Activated CD8-positive, alpha-beta memory T cell treated with anti-CD3 and anti-CD28 coated beads, Interleukin-2, amount 50 U/mL, for 48 hours (primary cell): ENCODE results near the gene PRR15.

Experiments used
- DNase-seq: peaks from one replicate; pipeline ENCODE4 v3.0.0-alpha.2; 2020

Gene PRR15

DNA sequence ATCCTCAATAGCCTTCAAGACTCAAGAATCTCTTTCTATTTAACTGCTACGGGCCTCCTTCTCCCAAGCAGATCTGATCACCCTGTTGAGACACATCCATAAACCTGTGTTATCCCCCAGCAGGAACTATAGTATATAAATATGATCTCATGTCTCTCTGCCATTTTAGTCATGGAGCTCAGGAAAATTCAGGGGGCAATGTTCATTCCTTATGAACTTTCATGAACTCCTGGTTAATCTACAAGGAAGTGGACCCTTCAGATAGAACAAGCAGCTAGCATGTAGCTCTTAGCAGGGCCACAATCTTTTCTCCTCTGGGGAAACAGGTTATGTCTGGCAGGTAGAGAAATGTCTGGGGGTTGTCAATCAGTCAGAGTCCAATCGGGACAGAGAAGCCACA lies 8.9 kb downstream of the PRR15 start:
- no peak for DNase-seq

DNA sequence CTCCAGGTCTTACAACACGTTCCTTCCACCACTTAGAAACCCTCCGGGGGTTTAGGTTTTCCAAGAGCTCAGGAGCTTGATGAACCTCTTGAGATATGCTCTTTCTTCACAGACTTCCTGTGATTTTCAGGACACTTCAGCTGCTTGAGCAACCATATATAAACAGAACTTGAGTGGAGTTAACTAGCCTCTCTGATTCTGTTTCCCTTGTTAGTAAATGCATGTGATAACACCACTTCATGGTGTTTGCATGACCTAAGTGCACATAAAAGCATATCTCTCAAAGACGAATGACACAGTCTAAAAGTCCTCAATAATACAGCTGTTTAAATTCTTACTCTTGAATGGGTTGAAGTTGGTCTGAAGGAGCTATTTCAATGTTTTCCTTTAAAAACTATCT lies 9.9 kb downstream of the PRR15 start:
- DNase-seq, result no peak

GRCh38 chr7:29574659-29575058 lies 11.0 kb downstream of the PRR15 start:
- DNase-seq, result no peak

- no peak for DNase-seq
These were observed 23.7 kb downstream of the PRR15 start for GRCh38 chr7:29587195-29587808.

GRCh38 chr7:29588212-29588611 lies 24.6 kb downstream of the PRR15 start:
- DNase-seq, result no peak

DNA sequence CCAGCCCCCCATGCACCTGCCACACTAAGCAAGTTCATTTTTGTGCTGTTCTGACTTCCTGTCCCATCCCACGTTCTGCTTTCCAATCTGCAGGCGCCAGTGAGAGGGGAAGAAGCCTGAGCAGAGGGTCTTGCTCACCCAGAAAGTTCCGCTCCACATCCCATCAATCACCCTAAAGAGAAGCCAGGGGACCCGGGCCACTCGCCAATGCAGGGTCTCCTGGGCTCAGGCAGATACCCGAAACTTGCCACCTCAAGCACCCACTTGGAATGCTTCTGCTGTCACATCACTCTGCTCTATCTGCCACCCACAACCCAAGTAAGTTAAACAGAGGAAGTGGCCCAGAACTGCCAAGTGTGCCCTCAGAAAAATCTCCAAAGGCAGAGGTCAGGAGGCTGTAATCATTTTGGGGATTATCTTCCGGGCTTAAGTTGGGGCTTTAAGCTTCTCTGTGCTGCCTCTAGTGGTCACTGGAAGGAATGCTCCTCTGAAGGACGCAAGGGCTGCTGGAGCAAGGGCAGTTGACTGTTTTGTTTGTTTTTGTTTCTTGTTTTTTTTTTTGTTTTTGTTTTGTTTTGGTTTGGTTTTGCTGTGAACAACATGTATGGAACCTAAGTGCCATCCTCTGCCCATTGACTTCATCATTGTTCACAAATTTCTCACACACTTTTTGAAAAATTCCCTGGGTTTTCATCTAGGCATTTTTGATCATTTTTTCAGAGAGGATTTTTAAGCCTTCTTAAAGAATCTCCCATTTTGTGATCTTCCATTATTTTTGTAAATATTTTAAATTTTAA lies 25.5 kb downstream of the PRR15 start:
- DNase-seq, result no peak

DNA sequence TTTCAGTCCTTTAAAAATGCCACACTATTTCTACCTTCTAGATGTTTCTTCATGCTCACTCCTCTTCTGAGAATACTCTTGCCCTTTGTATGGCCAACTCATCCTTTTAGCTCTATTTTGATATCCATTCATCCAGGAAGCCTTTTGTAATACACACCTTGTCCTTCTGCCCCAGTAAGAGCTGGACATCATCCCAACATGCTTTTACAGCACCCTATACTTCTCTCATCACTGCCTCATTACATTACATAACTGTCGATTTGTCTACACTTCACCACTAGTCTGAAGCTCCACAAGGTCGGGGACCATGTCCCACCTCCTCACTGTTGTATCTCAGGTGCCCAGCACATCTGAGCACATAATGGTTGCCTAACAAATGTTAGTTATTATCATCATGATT lies 29.2 kb downstream of the PRR15 start:
- DNase-seq, result no peak

DNA sequence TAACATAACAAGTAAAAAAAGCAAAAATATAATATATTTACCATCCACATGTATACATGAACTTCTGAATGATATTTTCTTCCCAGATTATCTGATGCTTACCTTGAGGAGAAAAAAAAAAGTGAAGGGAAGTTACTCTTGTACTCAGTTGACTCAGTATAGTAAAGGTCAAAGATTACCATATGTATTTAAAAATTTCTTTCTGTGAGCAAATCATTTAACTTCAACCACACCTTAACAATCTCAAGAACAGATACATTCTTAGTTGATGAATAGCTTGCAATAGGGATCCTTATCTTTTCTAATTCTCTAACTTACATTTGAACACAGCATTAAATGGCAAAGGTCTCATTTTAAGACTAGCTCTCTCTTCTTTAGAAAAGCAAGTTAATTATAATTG lies 29.8 kb downstream of the PRR15 start:
- no peak for DNase-seq

DNA sequence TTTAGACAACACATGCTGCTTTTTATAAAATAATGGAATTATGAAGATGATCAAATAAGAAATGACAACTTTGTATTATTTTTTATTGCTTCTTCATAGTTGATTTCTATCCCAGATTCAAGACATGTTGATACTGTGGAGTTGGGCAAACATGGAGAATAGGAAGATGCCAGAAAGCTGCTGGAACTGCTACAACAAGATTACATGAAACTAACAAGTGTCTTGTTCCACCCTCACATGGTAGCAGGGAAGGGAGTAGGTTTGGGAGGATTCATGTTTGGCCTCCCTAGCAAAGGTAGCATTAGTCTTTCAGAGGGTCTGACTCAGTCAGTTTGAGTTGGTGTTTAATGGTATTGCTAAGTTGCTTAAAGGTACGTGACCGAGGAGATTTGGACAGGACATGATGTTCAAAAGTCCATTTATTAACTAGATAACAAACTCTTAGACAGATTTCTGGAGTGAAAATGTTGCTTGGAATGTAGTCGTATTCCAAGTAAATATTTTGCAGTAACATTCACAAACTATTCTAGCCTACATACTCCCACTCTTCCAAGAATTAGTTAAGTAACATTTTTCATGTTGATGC lies 33.1 kb downstream of the PRR15 start:
- no peak for DNase-seq

DNA sequence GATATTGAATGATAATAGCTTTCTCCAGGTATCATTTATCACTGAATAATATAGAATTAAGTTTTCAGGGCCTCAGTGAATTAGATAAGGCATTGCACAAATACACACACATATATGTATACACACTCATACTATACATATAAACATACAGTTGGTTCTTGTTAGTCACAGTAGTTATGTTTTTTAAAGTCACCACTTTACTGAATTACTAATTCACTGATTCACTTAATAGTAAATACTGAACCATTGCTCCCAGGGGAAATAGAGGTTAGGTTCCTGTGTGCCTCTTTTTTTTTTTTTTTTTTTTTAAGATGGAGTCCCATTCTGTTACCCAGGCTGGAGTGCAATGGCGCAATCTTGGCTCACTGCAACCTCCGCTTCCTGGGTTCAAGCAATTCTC lies 33.6 kb downstream of the PRR15 start:
- no peak for DNase-seq

- no peak for DNase-seq
These were observed 34.5 kb downstream of the PRR15 start for GRCh38 chr7:29598137-29598536.

DNA sequence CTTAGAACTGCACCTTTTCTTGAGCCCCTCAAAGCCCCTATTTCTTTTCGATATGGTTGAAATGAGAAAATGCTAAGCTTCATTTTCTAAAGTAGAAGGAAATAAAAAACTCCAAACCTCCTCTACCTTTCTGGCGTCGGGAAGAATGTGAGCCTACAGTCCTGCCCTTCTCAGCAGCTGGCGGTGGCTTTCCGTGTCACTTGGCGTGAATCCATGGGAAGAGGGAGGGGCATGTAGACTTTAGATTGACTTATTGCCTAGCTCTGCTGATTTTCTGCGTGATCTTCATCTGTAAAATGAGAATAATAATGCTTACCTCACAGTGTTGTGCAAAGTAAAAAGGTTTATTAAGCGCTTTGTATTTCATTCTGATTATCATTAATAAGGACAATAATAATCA lies 35.0 kb downstream of the PRR15 start:
- DNase-seq, result no peak

GRCh38 chr7:29599026-29599425 lies 35.4 kb downstream of the PRR15 start:
- no peak for DNase-seq

GRCh38 chr7:29600661-29601060 lies 37.0 kb downstream of the PRR15 start:
- no peak for DNase-seq

DNA sequence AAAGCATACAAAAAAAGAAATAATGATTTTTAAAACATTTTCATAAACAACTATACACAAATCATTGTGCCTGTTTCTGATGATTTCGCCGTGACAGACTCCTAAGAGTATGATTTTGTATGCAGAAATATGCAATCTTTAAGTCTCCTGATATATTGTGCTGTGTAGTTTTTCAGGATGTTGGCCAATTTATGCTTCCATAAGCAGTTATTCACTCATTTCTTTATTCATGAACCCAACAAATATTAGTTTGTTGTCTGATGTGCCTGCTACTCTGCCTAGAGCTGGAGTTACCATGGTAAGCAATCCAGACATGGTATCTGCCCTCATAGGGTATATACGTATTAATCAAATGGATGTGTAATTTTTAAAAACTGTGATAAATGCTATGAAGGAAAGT lies 40.4 kb downstream of the PRR15 start:
- no peak for DNase-seq

DNA sequence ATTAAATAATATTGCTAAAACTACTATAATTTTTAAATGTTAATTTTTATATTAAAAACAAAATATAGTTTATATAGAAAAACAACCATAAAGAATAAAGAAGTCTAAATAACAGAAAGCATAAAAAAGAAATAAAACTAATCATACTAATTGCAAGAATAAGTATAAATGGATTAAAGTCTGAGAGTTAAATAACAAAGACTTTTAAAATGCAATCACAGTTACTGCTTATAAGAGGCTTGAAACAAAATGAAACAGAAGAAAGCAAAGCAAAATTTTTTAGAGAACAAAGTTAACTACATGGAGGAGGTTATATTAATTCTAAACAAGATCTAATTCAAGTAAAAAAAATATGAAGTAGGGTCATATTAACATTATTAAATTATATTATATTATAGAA lies 41.1 kb downstream of the PRR15 start:
- no peak for DNase-seq

DNA sequence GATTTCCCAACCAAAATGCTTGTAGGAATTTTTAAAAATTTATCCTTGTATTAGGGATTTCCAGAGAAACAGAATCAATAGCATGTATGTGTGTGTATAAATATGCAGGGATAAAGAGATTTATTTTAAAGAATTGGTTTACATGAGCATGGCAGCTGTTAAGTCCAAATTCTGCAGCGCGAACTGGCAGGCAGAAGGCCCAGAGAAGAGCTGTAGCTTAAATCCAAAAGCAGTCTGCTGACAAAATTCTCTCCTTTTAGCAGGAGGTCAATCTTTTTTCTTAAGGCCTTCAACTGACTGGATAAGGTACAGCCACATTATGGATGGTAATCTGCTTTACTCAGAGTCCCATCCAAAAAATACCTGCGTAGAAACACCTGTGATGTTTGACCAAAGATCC lies 42.0 kb downstream of the PRR15 start:
- DNase-seq, result no peak

- no peak for DNase-seq
These were observed 42.7 kb downstream of the PRR15 start for GRCh38 chr7:29606287-29606721.

DNA sequence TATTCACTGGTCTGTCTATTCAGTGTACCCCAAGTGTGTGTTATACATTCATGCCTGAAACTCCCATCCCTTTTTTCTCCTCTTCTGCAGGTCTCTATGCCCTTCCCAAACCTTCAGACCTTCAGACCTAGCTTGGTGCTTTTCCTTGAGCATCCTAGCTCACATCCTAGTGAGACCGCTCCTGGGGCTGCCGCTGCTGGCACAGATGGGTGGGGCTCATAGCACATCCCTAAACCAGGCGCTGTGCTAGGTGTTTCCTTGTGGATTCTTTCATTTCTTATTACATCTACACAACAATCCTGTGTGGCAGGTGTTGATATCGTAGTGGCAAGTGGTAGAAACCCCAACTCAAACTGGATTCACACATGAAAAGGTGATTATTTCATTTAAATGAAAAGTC lies 43.2 kb downstream of the PRR15 start:
- DNase-seq, result no peak

DNA sequence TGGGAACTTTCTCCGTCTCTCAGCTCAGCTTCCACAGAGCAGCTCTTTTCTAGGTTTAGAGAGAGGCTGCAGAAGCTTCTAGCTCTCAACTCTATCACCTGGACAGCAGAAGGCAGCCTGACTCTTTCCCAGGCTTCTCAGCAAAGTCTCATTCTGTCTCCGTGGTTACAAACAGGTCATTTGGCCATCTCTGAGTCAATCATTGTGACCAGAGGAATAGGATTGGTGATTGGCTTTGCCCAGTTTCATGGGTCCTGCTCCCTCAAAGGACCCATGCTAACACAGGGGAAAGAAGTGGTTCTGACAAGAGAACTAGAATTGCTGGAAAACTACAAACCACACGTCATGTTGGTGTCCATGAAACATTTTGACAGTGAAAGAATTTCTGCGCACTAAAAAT lies 43.6 kb downstream of the PRR15 start:
- no peak for DNase-seq

- no peak for DNase-seq
These were observed 44.3 kb downstream of the PRR15 start for GRCh38 chr7:29607889-29608288.

DNA sequence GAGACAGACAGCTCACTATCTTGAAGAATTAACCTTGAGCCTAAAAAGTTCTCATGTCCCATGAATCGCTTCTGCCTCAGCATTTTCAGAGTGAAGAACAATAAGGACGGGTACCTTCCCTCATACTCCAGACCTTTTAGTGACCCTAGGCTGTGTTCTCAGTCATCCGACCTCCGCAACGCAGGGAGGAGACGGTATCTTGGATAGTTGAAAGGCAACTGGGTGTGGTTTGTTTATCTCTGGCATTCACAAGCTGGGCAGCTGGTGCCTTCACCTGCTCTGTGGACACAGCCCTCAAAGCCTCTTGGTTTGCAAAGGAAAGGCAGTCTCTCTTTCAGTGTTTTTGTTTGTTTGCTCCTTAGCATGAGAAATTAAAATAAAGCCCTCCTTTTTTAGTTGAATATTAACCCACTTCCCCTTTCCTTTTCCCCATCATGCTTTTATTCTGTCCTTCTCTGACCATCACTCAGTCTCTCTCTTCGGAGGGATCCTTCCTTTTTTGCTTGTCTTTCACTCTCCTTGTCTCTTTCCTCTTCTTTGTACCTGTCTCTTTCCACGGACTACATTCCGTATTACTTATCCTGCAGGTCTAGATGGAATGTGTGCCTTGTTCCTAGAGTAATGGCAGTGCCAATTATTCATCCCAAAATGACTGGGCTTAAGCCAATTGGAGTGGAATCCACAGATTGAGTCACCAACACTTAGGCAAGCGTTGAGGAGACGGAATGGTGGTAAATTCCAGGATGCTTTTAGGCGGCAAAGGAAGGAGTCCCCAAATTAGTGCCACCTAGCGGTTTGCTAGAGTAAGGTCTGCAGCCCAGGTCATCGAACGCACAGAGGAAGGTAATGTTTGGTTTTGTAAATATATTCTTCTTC lies 45.8 kb downstream of the PRR15 start:
- DNase-seq, result no peak

DNA sequence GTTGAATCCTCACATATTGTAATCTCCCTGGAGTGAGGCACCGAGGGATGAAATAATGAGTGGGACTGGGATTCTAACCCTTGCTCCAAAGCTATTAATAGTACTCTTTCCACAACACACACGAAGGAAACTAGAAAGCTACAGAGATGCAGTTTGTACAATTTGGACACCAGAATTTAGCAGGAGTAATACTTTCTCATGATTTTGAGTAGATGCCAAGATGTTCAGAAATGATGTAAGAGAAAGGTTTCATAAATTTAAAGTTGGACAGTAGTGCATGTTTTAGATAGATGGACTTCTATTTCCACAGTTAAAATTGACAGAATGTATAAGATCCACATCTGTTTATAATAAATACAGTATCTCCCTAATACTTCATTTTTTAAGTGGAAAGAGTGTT lies 46.5 kb downstream of the PRR15 start:
- no peak for DNase-seq
